GM12864 (cell line): ENCODE measurements around the gene PLEKHH1.
A peak's percentile ranks its signal among the peaks of the same experiment; 100 is the strongest.

Experiments used
- DNase-seq: peaks from one replicate; pipeline ENCODE4 v3.0.0-alpha.2; 2011; ENCODE audit warnings: low read depth
- H3K4me3 ChIP-seq: 2 replicates; pipeline ENCODE4 v1.5.1; 2011; ENCODE audit warnings: mild to moderate bottlenecking, low read depth, low read length, control low read depth
- TF ChIP-seq, protein P1 (sequence below): IDR thresholded peaks from 2 replicates; pipeline ENCODE4 v1.5.1; 2011; ENCODE audit warnings: low read depth, mild to moderate bottlenecking, moderate library complexity, low read length, control low read depth, inconsistent platforms; ENCODE audit errors: missing control alignments

The PLEKHH1 gene

DNA sequence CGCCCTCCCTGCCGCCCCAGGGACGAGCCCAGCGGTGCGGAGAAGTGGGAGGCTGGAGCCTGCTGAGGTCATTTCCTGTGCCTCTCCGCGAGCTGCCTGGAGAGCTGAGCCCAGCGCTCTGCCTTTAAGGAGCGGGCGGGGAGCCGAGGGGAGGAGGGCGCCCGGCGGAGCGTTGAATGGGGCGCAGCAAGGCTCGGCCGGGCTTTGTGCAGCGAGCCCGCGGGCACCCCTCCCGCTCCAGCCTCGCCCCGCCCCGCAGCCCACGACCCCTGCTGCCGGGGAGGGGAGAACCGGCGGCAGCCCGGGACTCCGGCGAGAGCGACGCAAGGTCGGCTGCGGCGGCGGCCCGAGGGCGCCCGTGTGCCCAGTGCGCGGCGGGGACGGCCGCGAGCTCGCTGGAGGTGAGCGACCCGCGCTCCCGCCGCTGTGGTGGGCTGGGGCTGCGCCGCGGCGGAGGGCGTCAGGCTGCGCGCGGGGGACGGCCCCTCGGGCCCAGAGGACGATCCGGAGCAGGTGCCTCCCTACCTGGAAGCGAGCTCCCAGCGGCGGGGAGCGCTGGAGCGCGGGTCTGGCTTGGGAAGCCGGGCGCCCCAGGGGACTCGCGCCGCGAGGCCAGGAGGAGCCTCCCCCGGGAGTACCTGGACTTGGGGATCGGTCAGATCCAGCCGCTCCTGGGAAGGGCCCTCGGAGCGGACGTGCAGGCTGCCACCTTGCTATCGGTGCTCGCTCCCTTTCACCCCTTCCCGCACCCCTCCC is at the start of gene PLEKHH1:
PLEKHH1 (plus strand) TSS at position 293 of the 756 bp plus-strand sequence. CDS start 8,578 bp downstream, outside the sequence.
- TF ChIP-seq, protein P1, sequence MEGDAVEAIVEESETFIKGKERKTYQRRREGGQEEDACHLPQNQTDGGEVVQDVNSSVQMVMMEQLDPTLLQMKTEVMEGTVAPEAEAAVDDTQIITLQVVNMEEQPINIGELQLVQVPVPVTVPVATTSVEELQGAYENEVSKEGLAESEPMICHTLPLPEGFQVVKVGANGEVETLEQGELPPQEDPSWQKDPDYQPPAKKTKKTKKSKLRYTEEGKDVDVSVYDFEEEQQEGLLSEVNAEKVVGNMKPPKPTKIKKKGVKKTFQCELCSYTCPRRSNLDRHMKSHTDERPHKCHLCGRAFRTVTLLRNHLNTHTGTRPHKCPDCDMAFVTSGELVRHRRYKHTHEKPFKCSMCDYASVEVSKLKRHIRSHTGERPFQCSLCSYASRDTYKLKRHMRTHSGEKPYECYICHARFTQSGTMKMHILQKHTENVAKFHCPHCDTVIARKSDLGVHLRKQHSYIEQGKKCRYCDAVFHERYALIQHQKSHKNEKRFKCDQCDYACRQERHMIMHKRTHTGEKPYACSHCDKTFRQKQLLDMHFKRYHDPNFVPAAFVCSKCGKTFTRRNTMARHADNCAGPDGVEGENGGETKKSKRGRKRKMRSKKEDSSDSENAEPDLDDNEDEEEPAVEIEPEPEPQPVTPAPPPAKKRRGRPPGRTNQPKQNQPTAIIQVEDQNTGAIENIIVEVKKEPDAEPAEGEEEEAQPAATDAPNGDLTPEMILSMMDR, result no peak
- peak within 1 kb of the TSS; percentile 51 for H3K4me3 ChIP-seq
- DNase-seq, result no peak

DNA sequence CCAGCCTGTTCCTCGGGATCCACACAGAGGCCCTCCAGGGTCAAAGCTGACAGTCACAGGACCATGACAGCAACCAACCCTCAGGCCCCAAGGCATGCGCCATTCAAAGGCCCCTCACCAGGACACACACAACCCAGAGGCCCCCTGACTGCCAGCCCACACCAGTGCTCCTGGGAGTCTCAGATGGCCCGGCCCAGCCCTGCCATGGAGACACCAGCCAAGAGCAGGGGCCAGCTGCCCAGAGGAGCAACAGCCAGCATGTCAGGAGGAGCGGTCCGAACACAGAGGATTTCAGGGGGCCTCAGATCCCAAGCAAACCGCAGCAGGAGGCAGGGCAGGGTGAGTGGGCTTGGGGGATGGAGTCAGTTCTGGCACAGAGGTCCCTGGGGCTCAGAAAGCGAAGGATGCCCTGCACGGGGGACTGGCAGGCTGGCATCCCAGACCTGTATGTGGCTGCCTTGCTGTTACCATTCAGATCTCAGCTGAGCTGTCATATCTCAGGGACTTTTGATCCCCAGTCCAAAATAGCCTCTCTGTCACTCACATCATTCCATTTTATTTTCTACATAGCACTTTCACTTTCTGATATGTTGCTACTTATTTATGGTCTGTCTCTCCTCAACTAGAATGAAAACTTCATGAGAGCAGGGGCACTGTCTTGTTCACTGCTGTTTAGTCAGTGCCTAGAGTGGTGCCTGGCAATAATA is 49.4 kb upstream of the PLEKHH1 start:
- DNase-seq, result no peak
- TF ChIP-seq, protein P1, result no peak

DNA sequence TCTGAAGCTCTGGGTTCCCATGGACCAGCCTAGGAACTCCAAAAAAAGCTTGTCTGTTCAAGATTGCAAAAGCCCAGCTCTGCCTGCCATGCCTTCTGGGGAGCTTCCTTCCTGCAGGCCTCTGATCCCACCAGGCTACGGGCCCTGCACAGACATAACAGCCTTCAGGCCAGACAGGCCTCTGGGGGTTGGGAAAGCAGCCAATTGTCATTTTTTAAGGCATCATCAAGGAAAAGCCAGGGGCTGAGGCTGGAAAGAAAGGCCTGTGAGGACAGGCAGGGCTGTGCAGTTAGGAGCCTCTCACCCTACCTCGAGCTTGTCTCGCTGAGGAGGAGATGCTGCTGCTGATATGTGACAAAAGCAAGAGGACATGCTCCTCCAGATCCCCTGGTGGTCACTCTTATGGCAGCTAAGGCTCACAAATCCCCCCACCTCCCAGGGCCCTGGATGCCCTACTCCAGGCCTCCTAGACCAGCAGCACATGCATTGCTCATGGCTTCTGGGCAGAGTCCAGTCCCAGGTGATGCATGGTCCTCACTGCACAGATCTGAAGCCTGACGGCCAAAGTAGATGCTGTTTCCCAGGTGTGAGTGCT is 47.5 kb upstream of the PLEKHH1 start:
- no peak overlapping the region for H3K4me3 ChIP-seq
- no peak for DNase-seq
- TF ChIP-seq, protein P1, result no peak

More for the DNA sequence above, 49.4 kb upstream of the PLEKHH1 start:
- no peak overlapping the region for H3K4me3 ChIP-seq

DNA sequence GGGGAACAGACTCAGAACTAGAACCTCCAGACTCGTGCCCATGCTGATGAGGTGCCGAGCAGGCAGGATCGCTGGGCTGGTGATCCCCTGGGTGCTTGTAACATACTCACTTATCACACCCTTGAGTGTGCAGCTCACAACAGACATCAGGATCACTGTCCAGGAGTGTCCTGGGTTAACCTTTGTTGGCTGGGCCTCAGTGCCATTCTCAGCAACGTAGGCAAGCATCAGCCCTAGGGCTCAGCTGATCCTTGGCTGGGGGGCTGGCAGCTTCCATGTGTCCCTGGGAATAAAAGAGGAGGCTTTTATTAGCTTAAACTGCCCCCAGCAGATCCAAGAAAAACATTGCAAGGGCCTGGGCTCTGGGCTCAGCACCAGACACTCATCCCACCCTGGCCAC is 46.2 kb upstream of the PLEKHH1 start:
- TF ChIP-seq, protein P1, result no peak
- no peak overlapping the region for H3K4me3 ChIP-seq
- no peak for DNase-seq

DNA sequence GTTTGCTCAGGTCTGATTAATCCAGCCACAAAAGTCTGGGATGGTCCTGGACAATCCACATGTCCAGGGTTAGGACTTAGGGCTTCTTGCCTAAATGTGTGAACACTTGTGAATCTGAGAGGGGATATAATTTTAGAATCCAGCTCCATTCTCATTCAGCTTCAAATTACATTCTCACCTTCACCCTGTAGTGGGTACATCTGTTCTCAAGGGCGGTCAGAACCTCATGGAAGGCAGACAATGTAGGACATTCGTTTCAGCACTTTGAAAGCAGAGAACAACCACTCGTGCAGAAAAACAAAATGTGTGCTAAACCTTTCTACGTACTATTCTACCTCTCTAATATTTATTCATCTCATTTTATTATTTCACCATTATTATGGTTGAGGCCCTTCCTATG is 45.8 kb upstream of the PLEKHH1 start:
- TF ChIP-seq, protein P1, result no peak
- H3K4me3 ChIP-seq, result no peak overlapping the region
- no peak for DNase-seq

DNA sequence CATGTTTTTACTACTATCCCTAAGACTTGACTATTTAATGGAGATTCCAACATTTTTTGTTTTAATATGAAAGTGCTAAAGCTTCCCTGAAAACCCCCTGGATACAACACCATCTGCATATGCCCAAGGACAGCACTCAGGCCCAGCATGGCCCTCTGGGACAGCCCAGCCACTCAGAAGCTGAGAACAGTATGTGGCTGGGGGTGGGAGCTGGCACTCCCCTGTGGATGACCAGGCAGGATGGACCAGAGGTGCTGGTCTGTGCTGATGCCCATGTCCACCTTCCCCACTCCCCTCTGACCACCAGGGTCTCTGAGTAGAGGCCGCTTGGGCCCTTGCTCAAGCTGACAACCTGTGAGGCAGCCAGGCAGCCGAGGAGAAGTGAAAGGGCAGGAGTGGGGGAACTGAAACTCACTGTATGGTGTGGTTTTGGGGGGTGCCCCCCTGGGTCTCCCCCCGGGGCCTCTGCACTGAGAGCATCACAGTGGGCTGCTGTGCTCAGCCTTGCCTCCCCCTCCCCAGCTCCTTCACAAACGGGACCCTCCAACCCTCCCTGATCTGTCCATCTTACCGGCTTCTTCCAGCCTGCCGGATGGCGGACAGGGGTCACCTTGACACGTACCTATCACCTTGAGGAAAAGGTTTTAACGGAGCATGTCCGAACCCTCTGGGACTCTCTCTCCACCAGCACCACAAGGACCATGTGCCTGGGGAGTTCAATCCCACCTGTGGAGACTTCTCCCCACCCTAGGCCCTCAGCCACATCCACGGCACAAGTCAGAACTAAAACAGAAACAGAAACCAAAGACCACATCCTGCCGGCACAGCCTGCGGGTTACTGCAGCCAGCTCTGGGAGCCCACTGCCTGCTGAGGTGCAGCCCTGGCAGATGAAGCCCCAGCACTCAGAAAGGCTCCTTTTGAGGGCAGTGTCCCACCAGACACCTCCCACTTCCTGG is 44.9 kb upstream of the PLEKHH1 start, which contains the start of gene TMEM229B:
TMEM229B (minus strand) TSS at position 785 of the 957 bp plus-strand sequence. CDS start 14,798 bp downstream, outside the sequence.
- H3K4me3 ChIP-seq, result peak within 1 kb of the TSS; percentile 28
- TF ChIP-seq, protein P1, result no peak
- peak; percentile 92 for DNase-seq
